GM12891 (cell line): ENCODE data around the gene B3GNT2.

ENCODE experiments used
- PAX5 ChIP-seq: IDR thresholded peaks from 2 replicates; pipeline ENCODE4 v1.6.1; 2011; ENCODE audit warnings: low read length, moderate library complexity, mild to moderate bottlenecking; ENCODE audit not compliant: insufficient read depth, severe bottlenecking
- POLR2A ChIP-seq: IDR thresholded peaks from 2 replicates; pipeline ENCODE4 v1.6.1; 2011; ENCODE audit warnings: low read depth, low read length, control low read depth
- POLR2AphosphoS5 ChIP-seq: IDR thresholded peaks from 2 replicates; pipeline ENCODE4 v1.6.1; 2011; ENCODE audit warnings: low read depth, low read length, control low read depth
- POU2F2 ChIP-seq: IDR thresholded peaks from 2 replicates; pipeline ENCODE4 v1.6.1; 2011; ENCODE audit warnings: low read depth, mild to moderate bottlenecking, control low read depth, low read length, moderate library complexity
- SPI1 ChIP-seq: IDR thresholded peaks from 2 replicates; pipeline ENCODE4 v1.6.1; 2011; ENCODE audit warnings: low read depth, low read length, control low read depth
- TAF1 ChIP-seq: IDR thresholded peaks from 2 replicates; pipeline ENCODE4 v1.6.1; 2011; ENCODE audit warnings: low read depth, low read length, control low read depth

DNA sequence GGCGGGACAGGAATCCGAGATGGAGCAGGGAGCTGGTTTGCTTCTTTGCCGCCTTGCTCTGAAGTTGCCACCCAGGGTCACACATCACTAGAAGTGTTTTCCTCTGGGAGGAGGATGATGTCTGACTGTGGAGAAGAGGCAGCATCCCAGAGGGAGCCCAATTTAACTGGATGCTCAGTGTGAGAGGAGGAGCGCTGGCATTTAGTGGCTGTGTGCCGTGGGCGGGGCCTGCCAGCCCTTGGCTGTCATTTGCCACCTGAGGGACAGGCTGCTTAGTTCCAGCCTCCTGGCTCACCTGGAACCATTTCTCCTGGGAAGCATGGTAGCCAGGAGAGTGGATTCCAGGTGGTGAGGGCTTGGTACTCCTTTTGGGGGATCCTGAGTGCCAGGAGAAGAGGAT is 9.6 kb downstream of the B3GNT2 start:
- TF ChIP-seq POLR2AphosphoS5: no peak; the same call in 1 of the 2 replicates
- TF ChIP-seq POLR2A: no peak
- no peak for TF ChIP-seq SPI1
- TF ChIP-seq TAF1: no peak
- TF ChIP-seq POU2F2: no peak
- no peak for TF ChIP-seq PAX5
